ENCODE results near the gene FBXO7. TPM values are rescaled to one million over a fixed set of nuclear protein-coding genes. Genes with fewer than 3 reads are reported as not detected.

FBXO7 gene
- total and polyA plus RNA-seq, 2 experiments from 2014 or later: 38.6 to 68.5 TPM

DNA sequence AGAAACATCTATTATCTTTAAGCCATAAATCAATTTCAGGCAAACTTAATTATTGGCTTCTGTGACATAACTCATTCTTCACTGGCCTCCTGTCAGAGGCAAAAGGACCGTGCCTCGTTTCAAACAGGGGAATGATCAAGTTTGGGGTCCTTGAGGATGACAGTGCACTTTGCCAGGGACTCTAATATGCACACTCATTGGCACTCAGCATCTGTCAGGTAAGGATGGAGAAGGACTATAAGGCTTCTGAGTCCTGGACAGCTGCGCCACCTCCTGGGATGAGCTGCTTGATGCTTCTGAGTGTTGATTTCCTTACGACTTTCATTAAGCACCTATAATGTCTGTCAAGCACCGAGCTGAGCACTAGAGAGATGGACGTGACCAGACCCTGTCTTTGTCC, 30.5 kb upstream of the FBXO7 start:
- Mint-ChIP-seq H3K36me3 (ENCODE audit: low read depth) (no peaks in the 10 kb centered on the region), H3K4me1 (no peaks in the 10 kb centered on the region), H3K27me3 (ENCODE audit: insufficient read depth, low read depth, poor library complexity) (peaks cover 2% of the 10 kb centered on the region), H3K27ac (no peak overlapping the region; the same call in 1 of the 2 replicates), H3K4me3 (no peak overlapping the region), H3K9me3 (no peaks in the 10 kb centered on the region; the same call in 2 of the 3 replicates)
- H3K4me1 ChIP-seq (ENCODE audit: insufficient read depth): no peaks in the 10 kb centered on the region
- no peak overlapping the region for H3K4me3 ChIP-seq
- peak; percentile 73 for ATAC-seq
- no peak overlapping the region for H2AFZ ChIP-seq
- no peaks in the 10 kb centered on the region for H3K9me2 ChIP-seq (ENCODE audit: insufficient read depth)
- TF ChIP-seq, protein P1, sequence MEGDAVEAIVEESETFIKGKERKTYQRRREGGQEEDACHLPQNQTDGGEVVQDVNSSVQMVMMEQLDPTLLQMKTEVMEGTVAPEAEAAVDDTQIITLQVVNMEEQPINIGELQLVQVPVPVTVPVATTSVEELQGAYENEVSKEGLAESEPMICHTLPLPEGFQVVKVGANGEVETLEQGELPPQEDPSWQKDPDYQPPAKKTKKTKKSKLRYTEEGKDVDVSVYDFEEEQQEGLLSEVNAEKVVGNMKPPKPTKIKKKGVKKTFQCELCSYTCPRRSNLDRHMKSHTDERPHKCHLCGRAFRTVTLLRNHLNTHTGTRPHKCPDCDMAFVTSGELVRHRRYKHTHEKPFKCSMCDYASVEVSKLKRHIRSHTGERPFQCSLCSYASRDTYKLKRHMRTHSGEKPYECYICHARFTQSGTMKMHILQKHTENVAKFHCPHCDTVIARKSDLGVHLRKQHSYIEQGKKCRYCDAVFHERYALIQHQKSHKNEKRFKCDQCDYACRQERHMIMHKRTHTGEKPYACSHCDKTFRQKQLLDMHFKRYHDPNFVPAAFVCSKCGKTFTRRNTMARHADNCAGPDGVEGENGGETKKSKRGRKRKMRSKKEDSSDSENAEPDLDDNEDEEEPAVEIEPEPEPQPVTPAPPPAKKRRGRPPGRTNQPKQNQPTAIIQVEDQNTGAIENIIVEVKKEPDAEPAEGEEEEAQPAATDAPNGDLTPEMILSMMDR (conservative IDR thresholded peaks at IDR 0.05; ENCODE audit: low read depth in 2 of 2): peak; percentile 42 to 65
- TF ChIP-seq ZNF331 (CRISPR knock-in tag; IDR thresholded peaks at IDR 0.05; ENCODE audit: low read depth): no peak
- H3F3A ChIP-seq (replicated peaks; ENCODE audit: low read depth): no peaks in the 10 kb centered on the region
- no peak overlapping the region for H3K27ac ChIP-seq (ENCODE audit: low read depth)
- no peaks in the 10 kb centered on the region for H3K36me3 ChIP-seq (ENCODE audit: insufficient read depth)
- no peak overlapping the region for H3K4me2 ChIP-seq
- peak; percentile 45 for DNase-seq (ENCODE audit: low spot score)
- H4K20me1 ChIP-seq (replicated peaks; ENCODE audit: insufficient read depth): no peaks in the 10 kb centered on the region; the same call in 1 of the 2 replicates
- no peaks in the 10 kb centered on the region for H3K79me2 ChIP-seq (replicated peaks; ENCODE audit: insufficient read depth)
- peaks cover 37% of the 10 kb centered on the region for H3K27me3 ChIP-seq (ENCODE audit: insufficient read depth)

DNA sequence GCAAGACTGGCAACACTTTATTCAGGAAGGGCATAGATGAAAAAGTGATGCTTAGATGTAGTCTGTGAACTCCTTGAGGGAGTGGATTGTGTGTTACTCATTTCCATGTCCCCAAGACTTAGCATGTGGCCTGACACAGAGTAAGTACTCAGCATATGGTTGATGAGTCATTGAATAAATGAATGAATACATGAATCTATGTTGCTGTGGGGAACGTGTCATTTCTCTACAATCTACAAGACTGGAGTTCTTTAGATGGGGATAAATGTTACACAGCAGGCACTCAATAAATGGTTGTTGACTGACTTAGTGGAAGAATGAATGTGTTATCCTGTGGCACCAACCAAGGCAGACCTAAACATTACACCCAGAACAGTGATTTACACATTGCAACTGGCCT, 28.3 kb upstream of the FBXO7 start:
- H3K79me2 ChIP-seq (replicated peaks; ENCODE audit: insufficient read depth): no peaks in the 10 kb centered on the region
- H3K9me2 ChIP-seq (ENCODE audit: insufficient read depth): no peaks in the 10 kb centered on the region
- no peaks in the 10 kb centered on the region; the same call in none of the 2 replicates for H4K20me1 ChIP-seq (replicated peaks; ENCODE audit: insufficient read depth)
- Mint-ChIP-seq H3K27ac (no peak overlapping the region), H3K27me3 (ENCODE audit: insufficient read depth, low read depth, poor library complexity) (peaks cover 2% of the 10 kb centered on the region), H3K36me3 (ENCODE audit: low read depth) (no peaks in the 10 kb centered on the region), H3K9me3 (no peaks in the 10 kb centered on the region; the same call in 2 of the 3 replicates), H3K4me1 (no peaks in the 10 kb centered on the region), H3K4me3 (no peak overlapping the region)
- no peak for DNase-seq (ENCODE audit: low spot score)
- H3K36me3 ChIP-seq (ENCODE audit: insufficient read depth): no peaks in the 10 kb centered on the region
- H3K4me2 ChIP-seq: no peak overlapping the region
- no peak overlapping the region for H2AFZ ChIP-seq
- no peak overlapping the region for H3K27ac ChIP-seq (ENCODE audit: low read depth)
- no peaks in the 10 kb centered on the region for H3K4me1 ChIP-seq (ENCODE audit: insufficient read depth)
- ATAC-seq: no peak
- H3K4me3 ChIP-seq: no peak overlapping the region
- H3F3A ChIP-seq (replicated peaks; ENCODE audit: low read depth): no peaks in the 10 kb centered on the region
- H3K27me3 ChIP-seq (ENCODE audit: insufficient read depth): peaks cover 27% of the 10 kb centered on the region
- TF ChIP-seq, protein P2, sequence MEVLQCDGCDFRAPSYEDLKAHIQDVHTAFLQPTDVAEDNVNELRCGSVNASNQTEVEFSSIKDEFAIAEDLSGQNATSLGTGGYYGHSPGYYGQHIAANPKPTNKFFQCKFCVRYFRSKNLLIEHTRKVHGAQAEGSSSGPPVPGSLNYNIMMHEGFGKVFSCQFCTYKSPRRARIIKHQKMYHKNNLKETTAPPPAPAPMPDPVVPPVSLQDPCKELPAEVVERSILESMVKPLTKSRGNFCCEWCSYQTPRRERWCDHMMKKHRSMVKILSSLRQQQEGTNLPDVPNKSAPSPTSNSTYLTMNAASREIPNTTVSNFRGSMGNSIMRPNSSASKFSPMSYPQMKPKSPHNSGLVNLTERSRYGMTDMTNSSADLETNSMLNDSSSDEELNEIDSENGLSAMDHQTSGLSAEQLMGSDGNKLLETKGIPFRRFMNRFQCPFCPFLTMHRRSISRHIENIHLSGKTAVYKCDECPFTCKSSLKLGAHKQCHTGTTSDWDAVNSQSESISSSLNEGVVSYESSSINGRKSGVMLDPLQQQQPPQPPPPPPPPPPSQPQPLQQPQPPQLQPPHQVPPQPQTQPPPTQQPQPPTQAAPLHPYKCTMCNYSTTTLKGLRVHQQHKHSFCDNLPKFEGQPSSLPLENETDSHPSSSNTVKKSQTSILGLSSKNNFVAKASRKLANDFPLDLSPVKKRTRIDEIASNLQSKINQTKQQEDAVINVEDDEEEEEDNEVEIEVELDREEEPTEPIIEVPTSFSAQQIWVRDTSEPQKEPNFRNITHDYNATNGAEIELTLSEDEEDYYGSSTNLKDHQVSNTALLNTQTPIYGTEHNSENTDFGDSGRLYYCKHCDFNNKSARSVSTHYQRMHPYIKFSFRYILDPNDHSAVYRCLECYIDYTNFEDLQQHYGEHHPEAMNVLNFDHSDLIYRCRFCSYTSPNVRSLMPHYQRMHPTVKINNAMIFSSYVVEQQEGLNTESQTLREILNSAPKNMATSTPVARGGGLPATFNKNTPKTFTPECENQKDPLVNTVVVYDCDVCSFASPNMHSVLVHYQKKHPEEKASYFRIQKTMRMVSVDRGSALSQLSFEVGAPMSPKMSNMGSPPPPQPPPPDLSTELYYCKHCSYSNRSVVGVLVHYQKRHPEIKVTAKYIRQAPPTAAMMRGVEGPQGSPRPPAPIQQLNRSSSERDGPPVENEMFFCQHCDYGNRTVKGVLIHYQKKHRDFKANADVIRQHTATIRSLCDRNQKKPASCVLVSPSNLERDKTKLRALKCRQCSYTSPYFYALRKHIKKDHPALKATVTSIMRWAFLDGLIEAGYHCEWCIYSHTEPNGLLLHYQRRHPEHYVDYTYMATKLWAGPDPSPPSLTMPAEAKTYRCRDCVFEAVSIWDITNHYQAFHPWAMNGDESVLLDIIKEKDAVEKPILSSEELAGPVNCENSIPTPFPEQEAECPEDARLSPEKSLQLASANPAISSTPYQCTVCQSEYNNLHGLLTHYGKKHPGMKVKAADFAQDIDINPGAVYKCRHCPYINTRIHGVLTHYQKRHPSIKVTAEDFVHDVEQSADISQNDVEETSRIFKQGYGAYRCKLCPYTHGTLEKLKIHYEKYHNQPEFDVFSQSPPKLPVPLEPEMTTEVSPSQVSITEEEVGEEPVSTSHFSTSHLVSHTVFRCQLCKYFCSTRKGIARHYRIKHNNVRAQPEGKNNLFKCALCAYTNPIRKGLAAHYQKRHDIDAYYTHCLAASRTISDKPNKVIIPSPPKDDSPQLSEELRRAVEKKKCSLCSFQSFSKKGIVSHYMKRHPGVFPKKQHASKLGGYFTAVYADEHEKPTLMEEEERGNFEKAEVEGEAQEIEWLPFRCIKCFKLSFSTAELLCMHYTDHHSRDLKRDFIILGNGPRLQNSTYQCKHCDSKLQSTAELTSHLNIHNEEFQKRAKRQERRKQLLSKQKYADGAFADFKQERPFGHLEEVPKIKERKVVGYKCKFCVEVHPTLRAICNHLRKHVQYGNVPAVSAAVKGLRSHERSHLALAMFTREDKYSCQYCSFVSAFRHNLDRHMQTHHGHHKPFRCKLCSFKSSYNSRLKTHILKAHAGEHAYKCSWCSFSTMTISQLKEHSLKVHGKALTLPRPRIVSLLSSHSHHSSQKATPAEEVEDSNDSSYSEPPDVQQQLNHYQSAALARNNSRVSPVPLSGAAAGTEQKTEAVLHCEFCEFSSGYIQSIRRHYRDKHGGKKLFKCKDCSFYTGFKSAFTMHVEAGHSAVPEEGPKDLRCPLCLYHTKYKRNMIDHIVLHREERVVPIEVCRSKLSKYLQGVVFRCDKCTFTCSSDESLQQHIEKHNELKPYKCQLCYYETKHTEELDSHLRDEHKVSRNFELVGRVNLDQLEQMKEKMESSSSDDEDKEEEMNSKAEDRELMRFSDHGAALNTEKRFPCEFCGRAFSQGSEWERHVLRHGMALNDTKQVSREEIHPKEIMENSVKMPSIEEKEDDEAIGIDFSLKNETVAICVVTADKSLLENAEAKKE (CRISPR knock-in tag; IDR thresholded peaks at IDR 0.05): no peak
- TF ChIP-seq, protein P1 (conservative IDR thresholded peaks at IDR 0.05; ENCODE audit: low read depth in 2 of 2): no peak
- TF ChIP-seq ZNF331 (CRISPR knock-in tag; IDR thresholded peaks at IDR 0.05; ENCODE audit: low read depth) (no peak), EZH2 (IDR thresholded peaks at IDR 0.05; ENCODE audit: low read depth, unreplicated experiment) (no peak), POLR2AphosphoS5 (IDR thresholded peaks at IDR 0.05; ENCODE audit: low read depth) (no peak), CREB1 (CRISPR knock-in tag; IDR thresholded peaks at IDR 0.05; ENCODE audit: low read depth) (no peak), NANOG (IDR thresholded peaks at IDR 0.05; ENCODE audit: borderline replicate concordance) (no peak), JUNB (IDR thresholded peaks at IDR 0.05; ENCODE audit: unreplicated experiment) (no peak), ZNF114 (CRISPR knock-in tag; IDR thresholded peaks at IDR 0.05) (no peak)
- TF ChIP-seq, protein P3, sequence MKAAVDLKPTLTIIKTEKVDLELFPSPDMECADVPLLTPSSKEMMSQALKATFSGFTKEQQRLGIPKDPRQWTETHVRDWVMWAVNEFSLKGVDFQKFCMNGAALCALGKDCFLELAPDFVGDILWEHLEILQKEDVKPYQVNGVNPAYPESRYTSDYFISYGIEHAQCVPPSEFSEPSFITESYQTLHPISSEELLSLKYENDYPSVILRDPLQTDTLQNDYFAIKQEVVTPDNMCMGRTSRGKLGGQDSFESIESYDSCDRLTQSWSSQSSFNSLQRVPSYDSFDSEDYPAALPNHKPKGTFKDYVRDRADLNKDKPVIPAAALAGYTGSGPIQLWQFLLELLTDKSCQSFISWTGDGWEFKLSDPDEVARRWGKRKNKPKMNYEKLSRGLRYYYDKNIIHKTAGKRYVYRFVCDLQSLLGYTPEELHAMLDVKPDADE (IDR thresholded peaks at IDR 0.05): no peak
